HK-2 (cell line): Measurements from ENCODE around the gene TAC3.
"Not testable (repeated sequence)": the region's sequence is repeated elsewhere in the genome, so short reads cannot be mapped to it uniquely, and the experiment has no call there.

Source experiments
- DNase-seq: peaks from one replicate; pipeline ENCODE4 v3.0.0-alpha.2; 2018; ENCODE audit not compliant: unreplicated experiment

The TAC3 gene

GRCh38 chr12:57037264-57037663 is 20.9 kb upstream of the TAC3 start:
- no peak for DNase-seq

GRCh38 chr12:57033431-57033830 is 17.1 kb upstream of the TAC3 start:
- DNase-seq, result no peak

- DNase-seq, result no peak
Observed at GRCh38 chr12:57031789-57032188, 15.5 kb upstream of the TAC3 start.

- DNase-seq, result no peak
Observed at GRCh38 chr12:57031138-57031725, 14.9 kb upstream of the TAC3 start.

- DNase-seq, result no peak
Observed at GRCh38 chr12:57029457-57029856, 13.1 kb upstream of the TAC3 start.

- DNase-seq, result no peak
Observed at GRCh38 chr12:57027805-57028153, 11.4 kb upstream of the TAC3 start.

GRCh38 chr12:57027011-57027804 is 10.9 kb upstream of the TAC3 start:
- DNase-seq, result no peak

GRCh38 chr12:57025196-57025595 is 8.9 kb upstream of the TAC3 start:
- no peak for DNase-seq

GRCh38 chr12:57022324-57022723 is 6.0 kb upstream of the TAC3 start:
- not testable (repeated sequence) for DNase-seq

GRCh38 chr12:57019983-57020719 is 3.8 kb upstream of the TAC3 start:
- DNase-seq, result no peak

GRCh38 chr12:57018906-57019305 is 2.6 kb upstream of the TAC3 start:
- DNase-seq, result no peak

GRCh38 chr12:57018353-57018752 is 2.0 kb upstream of the TAC3 start:
- not testable (repeated sequence) for DNase-seq

- no peak for DNase-seq
Observed at GRCh38 chr12:57012600-57013465, 3.5 kb downstream of the TAC3 start.

GRCh38 chr12:57011438-57012424 is 4.6 kb downstream of the TAC3 start:
- no peak for DNase-seq

GRCh38 chr12:57010627-57011247 is 5.6 kb downstream of the TAC3 start:
- no peak for DNase-seq

GRCh38 chr12:57009949-57010626 is 6.2 kb downstream of the TAC3 start:
- no peak for DNase-seq

GRCh38 chr12:57008178-57008577 is 8.2 kb downstream of the TAC3 start:
- no peak for DNase-seq

- no peak for DNase-seq
Observed at GRCh38 chr12:57006809-57007475, 9.4 kb downstream of the TAC3 start.
